Common myeloid progenitor, CD34-positive (primary cell): ENCODE data around the gene RPAP3.

ENCODE experiments used
- CTCF ChIA-PET: fragments of 350-600 bp; sonication (Branson Sonifier 250); formaldehyde crosslinking; loops from one replicate; lab custom pipeline; 2021; ENCODE audit warnings: antibody characterized with exemption; lab: Charles Lee
- POLR2A ChIA-PET: fragments of 350-600 bp; sonication (Branson Sonifier 250); formaldehyde crosslinking; loops from one replicate; lab custom pipeline; 2021; ENCODE audit warnings: antibody characterized with exemption; lab: Charles Lee
- DNase-seq, 3 donors: peaks; one replicate each; pipeline versions ENCODE4 v3.0.0 to v3.0.0-alpha.2; 2013
- H3K27ac ChIP-seq, 2 experiments: 1 replicate in 1 of 2; 2 replicates in 1 of 2; pipeline ENCODE4 v1.7.0; 2013; ENCODE audit warnings: inconsistent platforms in 2 of 2, low read length in 2 of 2, mild to moderate bottlenecking in 2 of 2, low read depth in 1 of 2, moderate library complexity in 1 of 2; ENCODE audit not compliant: severe bottlenecking in 2 of 2, insufficient read depth in 1 of 2, poor library complexity in 1 of 2
- H3K27me3 ChIP-seq, 5 experiments: replicated peaks in 2 of 5; 1 replicate in 3 of 5; 2 replicates in 2 of 5; pipeline versions ENCODE4 v1.6.1 to v1.7.0; 2013; ENCODE audit warnings: low read length in 4 of 5, mild to moderate bottlenecking in 2 of 5, moderate library complexity in 2 of 5, inconsistent platforms in 1 of 5; ENCODE audit not compliant: insufficient read depth in 5 of 5, control insufficient read depth in 4 of 5
- H3K36me3 ChIP-seq, 4 experiments: 1 replicate in 2 of 4; 2 replicates in 2 of 4; pipeline versions ENCODE4 v1.6.1 to v1.7.0; 2013; ENCODE audit warnings: low read length in 3 of 4, control low read depth in 1 of 4, mild to moderate bottlenecking in 1 of 4; ENCODE audit not compliant: control insufficient read depth in 4 of 4, insufficient read depth in 4 of 4
- H3K4me1 ChIP-seq, 4 experiments: 1 replicate in 3 of 4; 2 replicates in 1 of 4; pipeline versions ENCODE4 v1.6.1 to v1.7.1; 2013; ENCODE audit warnings: low read length in 3 of 4, mild to moderate bottlenecking in 3 of 4, control low read depth in 1 of 4, inconsistent platforms in 1 of 4, moderate library complexity in 1 of 4; ENCODE audit not compliant: control insufficient read depth in 4 of 4, insufficient read depth in 4 of 4; ENCODE audit errors: control extremely low read depth in 1 of 4
- H3K4me3 ChIP-seq, 7 experiments: 1 replicate in 4 of 7; 2 replicates in 3 of 7; pipeline versions ENCODE4 v1.5.1 to v1.7.0; 2013; ENCODE audit warnings: mild to moderate bottlenecking in 7 of 7, low read length in 6 of 7, moderate library complexity in 6 of 7, inconsistent platforms in 2 of 7, low read depth in 2 of 7, control low read depth in 1 of 7; ENCODE audit not compliant: insufficient read depth in 4 of 7, control insufficient read depth in 1 of 7; ENCODE audit errors: extremely low read depth in 1 of 7
- H3K9me3 ChIP-seq, 5 experiments: 1 replicate in 4 of 5; 2 replicates in 1 of 5; pipeline versions ENCODE4 v1.6.1 to v1.7.1; 2013; ENCODE audit warnings: low read length in 4 of 5, mild to moderate bottlenecking in 2 of 5, inconsistent platforms in 1 of 5, low read depth in 1 of 5, moderate library complexity in 1 of 5; ENCODE audit not compliant: control insufficient read depth in 4 of 5, insufficient read depth in 2 of 5; ENCODE audit errors: control extremely low read depth in 1 of 5
- WGBS: methylation state at CpG from one replicate; pipeline ENCODE4 v1.1.5; 2013; ENCODE audit not compliant: insufficient coverage; 5-methylcytosine and 5-hydroxymethylcytosine counted together

The RPAP3 gene

GRCh38 chr12:47747596-47748506, 42.0 kb upstream of the RPAP3 start:
- Histone ChIP-seq H3K4me1 (peaks cover 0 to 3% (median 0%) of the 10 kb centered on the region in 4 experiments), H3K27me3 (no peaks in the 10 kb centered on the region), H3K4me3 (no peak overlapping the region), H3K9me3 (no peaks in the 10 kb centered on the region), H3K36me3 (peaks cover 0 to 56% (median 2%) of the 10 kb centered on the region in 4 experiments), H3K27ac (no peak overlapping the region)
- DNase-seq = no peak
- WGBS = 97% methylated on average over 11 of the region's 14 CpGs
- POLR2A ChIA-PET = no interaction called here
- CTCF ChIA-PET = interaction anchor here (9.1 to 35.4 kb wide), 3 partner anchors 9 to 31 kb away, joined by 84 to 1109 read pairs (median 354); partner anchors contain the start of genes RAPGEF3 and SLC48A1

- CTCF ChIA-PET = interaction anchor here (9.1 to 35.4 kb wide), 3 partner anchors 10 to 32 kb away, joined by 84 to 1109 read pairs (median 354); partner anchors contain the start of genes RAPGEF3 and SLC48A1
- H3K9me3 ChIP-seq = no peaks in the 10 kb centered on the region
- no peak for DNase-seq
- POLR2A ChIA-PET = no interaction called here
- no peak overlapping the region for H3K4me3 ChIP-seq
- H3K27ac ChIP-seq = no peak overlapping the region
- no peaks in the 10 kb centered on the region for H3K27me3 ChIP-seq
- 83% methylated on average over 4 of the region's 4 CpGs for WGBS
- H3K36me3 ChIP-seq = peaks cover 0 to 56% (median 2%) of the 10 kb centered on the region in 4 experiments
- peaks cover 0 to 7% (median 0%) of the 10 kb centered on the region in 4 experiments for H3K4me1 ChIP-seq
Observed at GRCh38 chr12:47747126-47747525, 41.3 kb upstream of the RPAP3 start.

- Histone ChIP-seq H3K4me3 (no peak overlapping the region), H3K9me3 (no peaks in the 10 kb centered on the region), H3K4me1 (peaks cover 2 to 13% (median 4%) of the 10 kb centered on the region in 4 experiments), H3K36me3 (peaks cover 0 to 51% (median 2%) of the 10 kb centered on the region in 4 experiments), H3K27ac (no peak overlapping the region), H3K27me3 (no peaks in the 10 kb centered on the region)
- 98% methylated on average over 4 of the region's 7 CpGs for WGBS
- ChIA-PET CTCF (interaction anchor here (1.0 to 35.4 kb wide), 4 partner anchors 10 to 32 kb away, joined by 3 to 1109 read pairs (median 219); partner anchors contain the start of genes RAPGEF3 and SLC48A1), POLR2A (no interaction called here)
- no peak for DNase-seq
Observed at GRCh38 chr12:47746523-47746922, 40.7 kb upstream of the RPAP3 start.

GRCh38 chr12:47746073-47746472, 40.2 kb upstream of the RPAP3 start:
- no peak for DNase-seq
- no peak overlapping the region for H3K27ac ChIP-seq
- H3K4me1 ChIP-seq = peaks cover 4 to 18% (median 8%) of the 10 kb centered on the region in 4 experiments
- WGBS = 93% methylated on average over 3 of the region's 5 CpGs
- CTCF ChIA-PET = interaction anchor here (1.0 to 35.4 kb wide), 6 partner anchors 11 to 89 kb away, joined by 3 to 1109 read pairs (median 114); partner anchors contain the start of genes ENDOU, RAPGEF3 and SLC48A1
- POLR2A ChIA-PET = no interaction called here
- no peaks in the 10 kb centered on the region for H3K9me3 ChIP-seq
- H3K27me3 ChIP-seq = no peaks in the 10 kb centered on the region
- peaks cover 0 to 47% (median 2%) of the 10 kb centered on the region in 4 experiments for H3K36me3 ChIP-seq
- H3K4me3 ChIP-seq = no peak overlapping the region

- Histone ChIP-seq H3K4me1 (peaks cover 4 to 23% (median 13%) of the 10 kb centered on the region in 4 experiments), H3K27me3 (no peaks in the 10 kb centered on the region), H3K36me3 (peaks cover 0 to 42% (median 2%) of the 10 kb centered on the region in 4 experiments), H3K4me3 (no peak overlapping the region), H3K9me3 (no peaks in the 10 kb centered on the region), H3K27ac (no peak overlapping the region)
- ChIA-PET POLR2A (no interaction called here), CTCF (interaction anchor here (1.0 to 35.4 kb wide), 8 partner anchors 11 to 90 kb away, joined by 3 to 1109 read pairs (median 114); partner anchors contain the start of genes ENDOU, RAPGEF3 and SLC48A1)
- 90% methylated on average over 15 of the region's 16 CpGs for WGBS
- no peak for DNase-seq
Observed at GRCh38 chr12:47745485-47746041, 39.7 kb upstream of the RPAP3 start.

- ChIA-PET CTCF (interaction anchor here (1.4 to 35.4 kb wide), 8 partner anchors 12 to 90 kb away, joined by 6 to 1109 read pairs (median 114); partner anchors contain the start of genes ENDOU, RAPGEF3 and SLC48A1), POLR2A (interaction anchor here (0.6 kb wide), 1 partner anchor 13 kb away, joined by 4 read pairs; no protein-coding TSS in a partner anchor)
- no peaks in the 10 kb centered on the region for H3K27me3 ChIP-seq
- no peak overlapping the region for H3K4me3 ChIP-seq
- no peak for DNase-seq
- H3K27ac ChIP-seq = no peak overlapping the region
- no peaks in the 10 kb centered on the region for H3K9me3 ChIP-seq
- WGBS = 95% methylated on average over 7 of the region's 8 CpGs
- peaks cover 4 to 29% (median 19%) of the 10 kb centered on the region in 4 experiments for H3K4me1 ChIP-seq
- H3K36me3 ChIP-seq = peaks cover 0 to 35% (median 2%) of the 10 kb centered on the region in 4 experiments
Observed at GRCh38 chr12:47744778-47745436, 39.1 kb upstream of the RPAP3 start.
